SK-N-SH (cell line): ENCODE results near the gene HOXD10.

ENCODE experiments used
- CHD2 ChIP-seq: fragments of 150-350 bp; IDR thresholded peaks from 2 replicates; pipeline ENCODE4 v1.6.1; 2018; ENCODE audit warnings: low read length; ENCODE audit not compliant: partially characterized antibody
- CTCF ChIP-seq: fragments of 200-600 bp; sonication (generic); IDR thresholded peaks from 2 replicates; pipeline ENCODE4 v1.6.1; 2017; ENCODE audit warnings: antibody characterized with exemption, mild to moderate bottlenecking, moderate library complexity
- EP300 ChIP-seq, 2 experiments: IDR thresholded peaks; 2 replicates each; pipeline versions ENCODE4 v1.4.0 to v1.6.1; 2012; ENCODE audit warnings: borderline replicate concordance in 1 of 2, low read depth in 1 of 2, low read length in 1 of 2
- RXRA ChIP-seq: IDR thresholded peaks from 2 replicates; pipeline ENCODE4 v1.4.0; 2012; ENCODE audit warnings: low read depth, mild to moderate bottlenecking, borderline replicate concordance
- TAF1 ChIP-seq: IDR thresholded peaks from 2 replicates; pipeline ENCODE4 v1.6.1; 2012; ENCODE audit warnings: low read depth, mild to moderate bottlenecking, low read length, moderate library complexity, borderline replicate concordance
- YY1 ChIP-seq: IDR thresholded peaks from 2 replicates; pipeline ENCODE4 v1.4.0; 2012; ENCODE audit warnings: low read depth, mild to moderate bottlenecking

- TF ChIP-seq RXRA (no peak), CTCF (no peak), CHD2 (no peak), EP300 (IDR thresholded peaks at IDR 0.05; ENCODE audit: borderline replicate concordance in 1 of 2, low read depth in 1 of 2, low read length in 1 of 2) (no peak), TAF1 (no peak), YY1 (no peak)
Observed at GRCh38 chr2:176102309-176102866, 14.2 kb upstream of the HOXD10 start.
